NCI-H1105 (cell line): Measurements from ENCODE around the gene APAF1.
"Not testable (repeated sequence)": the region's sequence is repeated elsewhere in the genome, so short reads cannot be mapped to it uniquely, and the experiment has no call there.

Experiments
- DNase-seq: peaks from one replicate; lab custom pipeline; 2025; lab: John Stamatoyannopoulos, UW

The APAF1 gene

GRCh38 chr12:98727196-98727595, 82.1 kb downstream of the APAF1 start:
- DNase-seq, result no peak

- no peak for DNase-seq
Measured at GRCh38 chr12:98730412-98730811, 85.3 kb downstream of the APAF1 start.

- no peak for DNase-seq
Measured at GRCh38 chr12:98733667-98734350, 88.7 kb downstream of the APAF1 start.

GRCh38 chr12:98735821-98736220, 90.7 kb downstream of the APAF1 start:
- DNase-seq, result no peak

GRCh38 chr12:98736352-98737321, 91.5 kb downstream of the APAF1 start:
- DNase-seq, result peak; percentile 81

DNA sequence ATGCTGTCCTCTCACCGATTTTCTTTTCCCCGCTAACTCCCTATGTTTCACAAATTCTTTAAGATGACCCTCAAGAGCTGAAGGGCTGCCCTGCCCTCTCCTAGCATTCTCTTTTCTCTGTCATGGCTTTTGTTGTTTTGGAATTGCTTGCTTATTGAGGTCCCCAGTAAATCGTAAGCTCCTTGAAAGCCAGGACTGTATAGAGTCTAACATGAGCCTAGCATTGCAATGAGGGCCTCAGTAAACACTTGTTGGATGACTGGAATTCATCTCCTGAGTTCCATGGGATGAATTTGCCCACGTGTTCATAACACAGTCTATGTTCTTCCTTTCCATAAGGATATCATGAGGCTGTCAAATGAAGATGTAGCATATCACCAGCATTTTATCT, 92.2 kb downstream of the APAF1 start:
- DNase-seq, result no peak

DNA sequence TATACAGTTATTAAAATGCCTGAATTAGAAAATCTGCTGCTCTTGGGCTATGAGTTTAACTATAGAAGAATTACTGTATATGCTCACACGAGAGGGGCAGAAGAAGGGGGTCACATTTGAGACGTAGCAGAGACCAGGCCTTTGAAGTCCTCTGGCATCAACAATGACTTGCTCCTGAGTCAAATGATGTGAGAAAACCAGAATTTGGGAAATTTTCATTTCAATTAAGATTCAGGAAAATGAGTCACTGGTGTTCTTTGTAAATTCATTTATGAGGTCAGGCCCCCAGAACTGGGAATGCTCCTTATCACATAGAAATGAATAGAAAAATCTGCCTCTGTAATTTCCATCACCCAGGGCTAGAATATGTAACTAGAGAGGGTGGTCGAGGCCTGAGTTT, 92.9 kb downstream of the APAF1 start:
- no peak for DNase-seq

DNA sequence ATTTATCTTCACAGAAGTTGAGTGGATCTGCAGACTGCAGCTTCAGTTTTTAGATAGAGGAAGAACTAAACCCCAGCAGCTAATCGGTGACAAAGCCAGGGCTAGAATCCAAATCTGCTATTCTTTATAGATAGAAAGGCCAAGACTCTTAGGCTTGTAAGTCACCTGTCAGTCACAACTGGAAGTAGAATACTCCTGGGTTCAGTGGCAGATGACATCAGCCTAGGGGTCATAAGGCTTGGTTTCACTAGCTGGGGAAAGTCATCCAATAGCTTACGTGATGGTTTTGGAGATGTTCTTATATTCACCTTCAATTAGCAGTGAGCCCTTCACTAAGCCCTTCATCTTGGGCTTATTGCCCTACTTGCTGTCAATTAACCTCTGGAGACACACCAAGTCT, 93.4 kb downstream of the APAF1 start:
- no peak for DNase-seq

- no peak for DNase-seq
Measured at GRCh38 chr12:98740751-98741150, 95.7 kb downstream of the APAF1 start.

DNA sequence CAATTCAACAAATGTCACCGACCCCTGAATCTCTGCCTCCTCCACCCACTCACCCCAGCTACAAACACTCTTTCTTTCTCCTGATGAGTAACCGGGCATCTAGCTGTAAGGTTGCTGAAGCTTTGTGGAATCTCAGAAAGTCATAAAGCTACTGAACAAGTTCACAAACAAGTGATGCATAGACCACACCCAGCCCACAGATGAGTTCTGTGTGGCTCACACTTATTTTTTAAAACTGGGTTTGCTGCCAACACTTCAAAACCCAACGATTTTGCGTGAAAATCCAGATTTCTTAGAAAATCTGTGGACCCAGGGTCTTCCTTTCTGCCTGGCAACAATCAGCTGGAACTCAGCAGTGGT, 96.1 kb downstream of the APAF1 start:
- no peak for DNase-seq

GRCh38 chr12:98741556-98742265, 96.6 kb downstream of the APAF1 start:
- DNase-seq, result peak; percentile 59

GRCh38 chr12:98743362-98743953, 98.4 kb downstream of the APAF1 start:
- DNase-seq, result peak; percentile 8

- no peak for DNase-seq
Measured at GRCh38 chr12:98744680-98745079, 99.6 kb downstream of the APAF1 start.

GRCh38 chr12:98745578-98746391, 100.7 kb downstream of the APAF1 start:
- no peak for DNase-seq

GRCh38 chr12:98748463-98748862, 103.4 kb downstream of the APAF1 start:
- no peak for DNase-seq

DNA sequence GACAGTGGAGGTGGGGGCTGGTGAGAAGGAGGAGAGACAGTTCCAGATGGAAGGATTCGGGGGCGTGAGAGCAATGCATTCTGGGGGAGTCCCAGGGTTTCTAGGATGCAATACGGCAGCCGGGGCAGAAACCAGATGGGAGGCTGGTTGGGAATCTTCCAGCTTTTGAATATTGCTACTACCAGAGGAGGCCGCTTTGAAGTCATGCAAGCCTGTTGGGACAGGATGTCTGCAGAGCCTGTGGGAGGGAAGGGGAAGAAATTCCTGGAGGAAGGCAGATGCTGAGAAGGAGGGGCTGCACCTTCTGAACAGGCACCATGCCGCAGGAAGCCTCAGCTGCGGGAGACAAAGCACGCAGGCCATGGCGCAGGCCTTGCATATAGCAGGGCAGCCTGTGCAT, 105.4 kb downstream of the APAF1 start:
- DNase-seq, result no peak

DNA sequence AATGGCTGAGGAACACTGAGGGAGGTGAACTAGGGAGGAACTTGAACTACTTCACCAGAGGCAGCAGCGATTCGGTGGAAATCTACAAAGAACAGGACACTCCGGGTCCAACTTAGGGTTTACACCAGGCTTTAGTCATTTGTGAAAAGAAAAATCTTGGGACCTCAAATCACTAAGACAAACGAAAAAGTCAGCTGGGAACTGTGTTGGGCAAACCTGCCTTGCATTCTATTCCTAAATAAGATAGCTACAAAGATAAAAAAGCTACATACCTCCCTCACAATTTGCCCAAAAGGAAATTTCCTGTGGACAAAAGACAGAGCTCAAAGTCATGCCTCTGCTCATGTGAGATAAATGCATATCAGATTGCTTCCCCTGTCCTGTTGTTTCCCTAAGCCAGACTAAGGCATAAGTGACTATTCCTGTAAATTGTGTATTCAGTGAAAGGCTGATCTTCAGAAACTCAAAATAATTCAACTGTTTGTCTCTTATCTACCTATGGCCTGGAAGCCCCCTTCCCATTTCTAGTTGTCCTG, 106.6 kb downstream of the APAF1 start:
- DNase-seq, result no peak

DNA sequence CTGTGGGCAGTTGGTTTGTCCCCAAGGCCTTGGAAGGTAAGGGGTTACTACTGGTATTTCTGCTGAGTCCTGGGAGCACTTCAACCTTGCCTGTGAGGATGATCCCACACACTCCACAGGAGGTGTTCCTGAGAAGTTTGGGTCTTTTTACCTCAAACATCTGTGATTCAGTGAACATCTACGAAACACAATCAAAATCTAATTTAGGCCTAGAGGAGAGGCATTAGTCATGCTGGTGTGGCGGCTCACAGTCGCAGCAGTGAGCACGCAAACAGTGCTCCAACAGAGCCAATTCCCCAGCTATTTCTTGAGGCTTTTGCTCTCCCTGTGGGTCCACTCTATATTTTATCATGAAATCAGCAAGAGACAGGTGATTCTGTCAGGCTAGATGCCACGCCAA, 107.6 kb downstream of the APAF1 start:
- DNase-seq, result no peak

DNA sequence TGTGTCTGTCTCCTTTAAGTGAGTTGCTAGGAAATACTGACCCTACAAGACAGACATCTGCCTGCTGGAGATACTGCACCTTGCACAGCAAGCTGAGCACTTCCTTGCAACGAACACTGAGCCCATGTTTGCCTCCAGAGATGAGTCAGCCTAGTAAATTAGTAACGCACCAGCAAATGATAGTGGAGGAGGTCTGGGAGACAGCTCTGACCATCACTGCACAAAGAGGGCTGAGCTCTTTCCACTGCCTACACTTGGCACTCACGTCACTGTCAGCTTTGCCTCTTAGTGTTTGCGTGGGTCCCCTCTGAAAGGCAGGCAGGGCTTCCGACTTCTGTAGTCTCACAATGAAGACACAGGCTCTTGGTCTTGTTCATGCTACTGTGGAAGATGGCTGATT, 109.0 kb downstream of the APAF1 start:
- no peak for DNase-seq

DNA sequence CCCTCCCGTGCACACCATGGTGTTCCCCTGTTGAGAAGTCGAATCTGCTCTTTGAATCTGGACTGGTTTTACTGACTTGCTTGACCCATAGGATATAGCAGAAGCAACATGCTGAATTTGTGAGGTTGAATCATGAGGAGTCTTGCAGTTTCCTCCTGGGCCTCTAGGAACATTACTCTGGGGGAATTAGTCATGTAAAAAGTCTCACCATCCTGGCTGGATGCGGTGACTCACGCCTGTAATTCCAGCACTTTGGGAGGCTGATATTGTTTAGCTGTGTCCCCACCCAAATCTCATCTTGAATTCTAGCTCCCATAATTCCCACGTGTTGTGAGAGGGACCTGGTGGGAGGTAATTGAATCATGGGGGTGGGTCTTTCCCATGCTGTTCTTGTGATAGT, 110.8 kb downstream of the APAF1 start:
- DNase-seq, result not testable (repeated sequence)

GRCh38 chr12:98757455-98757854, 112.4 kb downstream of the APAF1 start:
- DNase-seq, result no peak
